KOPT-K1 (cell line): ENCODE results near the gene SCN2B.
"Not testable (repeated sequence)": the region's sequence is repeated elsewhere in the genome, so short reads cannot be mapped to it uniquely, and the experiment has no call there.

Experiments used
- H3K27ac ChIP-seq: fragments of 200-600 bp; sonication (generic); 2 replicates; pipeline ENCODE4 v1.5.1; 2016; ENCODE audit warnings: antibody characterized with exemption, mild to moderate bottlenecking, low read depth, low read length; ENCODE audit not compliant: poor library complexity, severe bottlenecking
- H3K36me3 ChIP-seq: fragments of 200-600 bp; sonication (generic); 2 replicates; pipeline ENCODE4 v1.5.1; 2017; ENCODE audit warnings: antibody characterized with exemption, mild to moderate bottlenecking, low read length, moderate library complexity; ENCODE audit not compliant: insufficient read depth
- H3K9me3 ChIP-seq: fragments of 200-600 bp; sonication (generic); 2 replicates; pipeline ENCODE4 v1.5.1; 2017; ENCODE audit warnings: antibody characterized with exemption, low read length, mild to moderate bottlenecking; ENCODE audit not compliant: insufficient read depth, poor library complexity, severe bottlenecking

SCN2B gene

GRCh38 chr11:118198370-118198769, 21.9 kb upstream of the SCN2B start:
- Histone ChIP-seq H3K9me3 (no peaks in the 10 kb centered on the region), H3K27ac (no peak overlapping the region), H3K36me3 (no peaks in the 10 kb centered on the region)

- H3K9me3 ChIP-seq = no peaks in the 10 kb centered on the region
- no peak overlapping the region for H3K27ac ChIP-seq
- H3K36me3 ChIP-seq = no peaks in the 10 kb centered on the region
These were observed 18.6 kb upstream of the SCN2B start for GRCh38 chr11:118194835-118195627.

GRCh38 chr11:118193910-118194566, 17.6 kb upstream of the SCN2B start:
- Histone ChIP-seq H3K9me3 (no peaks in the 10 kb centered on the region), H3K27ac (no peak overlapping the region), H3K36me3 (no peaks in the 10 kb centered on the region)

GRCh38 chr11:118192817-118193216, 16.4 kb upstream of the SCN2B start:
- H3K36me3 ChIP-seq, H3K9me3 ChIP-seq, H3K27ac ChIP-seq: not testable (repeated sequence)

GRCh38 chr11:118190942-118191506, 14.6 kb upstream of the SCN2B start:
- not testable (repeated sequence) for H3K36me3 ChIP-seq, H3K27ac ChIP-seq, H3K9me3 ChIP-seq

- H3K27ac ChIP-seq = no peak overlapping the region
These were observed 10.1 kb upstream of the SCN2B start for GRCh38 chr11:118186346-118187107.

GRCh38 chr11:118184784-118185579, 8.5 kb upstream of the SCN2B start:
- Histone ChIP-seq H3K9me3 (no peaks in the 10 kb centered on the region), H3K36me3 (no peaks in the 10 kb centered on the region), H3K27ac (no peak overlapping the region)

More at GRCh38 chr11:118186346-118187107, 10.1 kb upstream of the SCN2B start:
- no peaks in the 10 kb centered on the region for H3K36me3 ChIP-seq
- no peaks in the 10 kb centered on the region for H3K9me3 ChIP-seq

GRCh38 chr11:118183691-118184090, 7.3 kb upstream of the SCN2B start:
- H3K27ac ChIP-seq, H3K9me3 ChIP-seq, H3K36me3 ChIP-seq: not testable (repeated sequence)

GRCh38 chr11:118180300-118180703, 3.9 kb upstream of the SCN2B start:
- Histone ChIP-seq H3K9me3 (no peaks in the 10 kb centered on the region), H3K36me3 (no peaks in the 10 kb centered on the region), H3K27ac (no peak overlapping the region)

GRCh38 chr11:118176778-118177134, 317 bp upstream of the SCN2B start:
- Histone ChIP-seq H3K9me3 (no peaks in the 10 kb centered on the region), H3K27ac (no peak overlapping the region), H3K36me3 (no peaks in the 10 kb centered on the region)

- no peaks in the 10 kb centered on the region for H3K9me3 ChIP-seq
- no peaks in the 10 kb centered on the region for H3K36me3 ChIP-seq
- no peak overlapping the region for H3K27ac ChIP-seq
These were observed 1.1 kb downstream of the SCN2B start for GRCh38 chr11:118175031-118175992.

- Histone ChIP-seq H3K27ac (no peak overlapping the region), H3K36me3 (no peaks in the 10 kb centered on the region), H3K9me3 (no peaks in the 10 kb centered on the region)
These were observed 2.4 kb downstream of the SCN2B start for GRCh38 chr11:118174006-118174567.

GRCh38 chr11:118172356-118172755, 4.1 kb downstream of the SCN2B start:
- Histone ChIP-seq H3K27ac (no peak overlapping the region), H3K36me3 (no peaks in the 10 kb centered on the region), H3K9me3 (no peaks in the 10 kb centered on the region)
